NAMALWA (cell line): Measurements from ENCODE around the gene HES1.

Source experiments
- DNase-seq: peaks from one replicate; pipeline ENCODE4 v3.0.0-alpha.2; 2015; ENCODE audit warnings: low spot score

Gene HES1

DNA sequence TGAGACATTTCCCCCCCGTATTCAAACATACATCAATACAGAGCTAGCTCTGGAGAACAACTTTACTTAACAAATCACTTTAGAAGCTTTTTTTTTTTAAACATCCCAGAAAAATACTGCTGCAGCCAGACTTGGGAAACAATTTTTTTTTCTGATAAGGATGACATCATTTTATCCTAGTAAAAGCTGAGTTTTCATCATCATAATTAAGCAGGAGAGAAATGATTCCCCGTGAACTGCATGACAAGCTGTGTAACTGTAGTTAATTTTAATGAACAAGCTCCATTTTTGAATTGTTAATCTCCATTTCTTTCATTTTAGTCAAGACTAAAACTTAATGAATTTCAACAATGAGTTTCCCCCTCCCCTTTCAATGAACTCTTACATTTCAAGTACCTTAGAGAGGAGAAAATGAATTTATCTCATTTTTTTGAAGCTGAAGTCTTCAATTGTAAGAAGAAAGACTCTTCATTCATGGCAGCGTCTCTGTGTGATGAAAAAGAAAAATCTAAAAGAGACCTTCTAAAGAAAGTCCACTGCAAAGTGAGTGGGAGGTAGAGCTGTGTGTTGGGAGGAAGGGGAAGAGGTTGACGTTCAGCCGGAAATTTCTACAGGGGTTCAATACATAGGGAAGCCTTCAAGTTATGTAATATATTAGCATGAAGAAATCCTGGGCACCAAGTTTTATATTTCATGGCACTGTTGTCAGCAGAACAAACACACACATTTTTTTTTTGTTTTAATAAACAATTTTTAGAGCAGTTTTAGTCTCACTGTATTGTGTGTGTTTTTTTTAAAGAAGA is 31.7 kb downstream of the HES1 start:
- DNase-seq, result no peak

DNA sequence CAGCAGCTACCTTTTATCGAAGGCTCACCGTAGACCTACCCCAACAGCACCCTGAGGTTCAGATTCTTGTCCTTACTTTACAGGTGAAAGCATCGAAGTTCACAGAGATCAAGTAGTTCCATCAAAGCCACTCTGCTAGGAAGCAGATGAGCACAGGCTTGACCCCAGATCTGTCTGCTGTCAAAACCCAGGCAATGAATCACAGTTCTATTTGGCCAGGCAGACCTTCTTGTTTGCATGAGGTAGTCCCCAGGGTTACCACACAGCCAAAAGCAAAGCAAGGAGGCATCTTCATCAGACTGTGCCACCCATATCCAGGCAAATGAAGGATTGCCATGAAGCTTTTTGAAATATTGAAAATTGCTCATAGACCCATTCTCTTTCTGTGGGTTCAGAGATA is 33.0 kb downstream of the HES1 start:
- DNase-seq, result no peak

DNA sequence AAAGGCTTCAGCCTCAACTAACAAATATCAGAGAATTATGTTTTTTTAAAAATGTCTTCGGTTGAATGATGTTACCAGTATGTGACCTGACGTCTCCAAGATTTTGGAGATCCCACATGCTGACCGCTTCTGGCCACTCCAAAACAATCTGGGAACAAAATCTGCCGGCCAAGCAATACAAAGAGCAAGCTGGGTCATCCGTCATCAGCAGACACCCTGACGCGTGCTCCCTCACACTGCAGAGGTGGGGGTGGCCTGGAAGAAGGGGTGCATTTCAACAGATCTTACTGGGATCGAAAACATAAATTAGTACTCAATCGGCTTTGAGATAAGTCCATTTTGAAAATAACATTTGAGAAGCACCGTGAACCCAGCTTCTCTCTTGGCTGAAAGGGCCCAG is 33.6 kb downstream of the HES1 start:
- no peak for DNase-seq

DNA sequence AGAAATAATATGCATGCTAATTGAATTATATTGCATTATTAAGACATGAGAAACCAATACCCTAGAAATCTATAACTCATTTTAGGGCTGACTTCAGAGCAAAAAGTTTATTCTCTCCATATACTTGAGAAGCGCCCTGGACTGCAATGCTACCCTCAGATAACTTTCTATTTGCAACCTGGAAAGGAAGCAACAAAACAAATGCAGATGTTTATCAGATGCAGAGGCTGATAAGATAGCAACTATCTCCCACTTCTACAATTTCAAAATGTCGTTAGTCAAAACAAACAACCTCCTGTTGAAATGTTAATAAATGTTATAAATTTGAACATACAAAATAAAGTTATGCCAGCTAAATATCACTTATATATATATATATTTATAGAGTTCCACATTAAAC is 34.8 kb downstream of the HES1 start:
- no peak for DNase-seq

DNA sequence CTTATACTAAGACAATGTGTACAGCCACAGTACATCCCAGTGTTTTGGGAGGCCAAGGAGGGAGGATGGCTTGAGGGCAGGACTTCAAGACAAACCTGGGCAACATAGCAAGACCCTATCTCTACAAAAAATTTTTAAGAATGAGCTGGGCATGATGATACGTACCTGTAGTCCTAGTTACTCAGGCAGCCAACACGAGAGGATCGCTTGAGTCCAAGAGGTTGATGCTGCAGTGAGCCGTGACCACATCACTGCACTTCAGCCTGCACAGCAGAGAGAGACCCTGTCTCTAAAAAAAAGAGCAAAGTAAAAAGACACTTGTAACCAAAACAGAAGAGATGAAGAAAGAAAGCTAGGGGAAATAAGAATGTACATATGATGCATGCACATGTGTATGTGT is 38.5 kb downstream of the HES1 start:
- no peak for DNase-seq

DNA sequence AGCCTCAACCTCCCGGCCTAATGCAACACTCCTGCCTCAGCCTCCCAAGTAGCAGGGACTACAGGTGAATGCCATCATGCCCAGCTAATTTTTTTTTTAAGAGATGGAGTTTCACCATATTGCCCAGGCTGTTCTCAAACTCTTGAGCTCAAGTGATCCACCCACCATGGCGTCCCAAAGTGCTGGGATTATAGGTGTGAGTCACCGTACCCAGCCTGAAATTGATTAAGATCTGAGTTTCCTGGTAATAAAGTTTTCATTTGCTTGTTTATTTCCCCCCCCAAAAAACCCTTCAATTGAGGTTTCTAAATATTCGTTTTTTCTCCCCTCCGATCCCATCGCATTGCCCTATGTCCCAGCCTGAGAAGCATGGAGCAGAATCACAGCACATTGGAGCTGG is 39.0 kb downstream of the HES1 start:
- no peak for DNase-seq

DNA sequence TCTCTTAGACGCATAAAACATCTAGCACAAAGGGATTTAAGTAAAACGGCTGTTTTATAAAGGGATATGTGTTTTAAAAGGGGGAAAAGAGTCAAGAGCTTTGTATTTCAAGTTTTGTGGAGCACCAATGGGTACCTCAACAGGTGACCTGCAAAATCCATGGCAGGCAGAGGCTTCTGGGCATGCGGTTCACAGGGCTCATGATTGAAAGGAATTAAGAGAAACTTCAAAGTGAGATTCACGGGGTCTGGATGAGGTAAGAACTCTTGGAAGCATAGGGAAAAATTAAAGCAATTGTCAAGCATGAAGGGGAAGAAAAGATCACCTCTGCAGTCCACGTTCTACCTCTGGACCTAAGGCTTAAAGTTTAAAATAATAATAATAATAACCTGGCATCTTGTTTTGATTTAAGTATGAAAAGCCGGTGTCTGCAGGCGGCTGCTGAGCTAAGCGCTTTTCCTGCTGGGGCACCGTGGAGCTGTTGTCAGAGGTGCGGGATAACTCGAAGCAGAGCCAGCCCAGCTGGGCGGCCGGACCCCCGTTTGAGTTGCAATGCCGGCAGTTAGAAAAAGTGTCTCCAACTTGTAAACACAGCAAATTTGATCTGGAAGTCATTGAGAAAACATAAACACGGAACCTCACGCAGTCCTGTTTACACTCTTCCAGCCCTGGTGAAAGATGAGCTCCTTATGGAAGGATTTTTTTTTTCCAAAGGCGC is 40.5 kb downstream of the HES1 start:
- DNase-seq, result no peak

DNA sequence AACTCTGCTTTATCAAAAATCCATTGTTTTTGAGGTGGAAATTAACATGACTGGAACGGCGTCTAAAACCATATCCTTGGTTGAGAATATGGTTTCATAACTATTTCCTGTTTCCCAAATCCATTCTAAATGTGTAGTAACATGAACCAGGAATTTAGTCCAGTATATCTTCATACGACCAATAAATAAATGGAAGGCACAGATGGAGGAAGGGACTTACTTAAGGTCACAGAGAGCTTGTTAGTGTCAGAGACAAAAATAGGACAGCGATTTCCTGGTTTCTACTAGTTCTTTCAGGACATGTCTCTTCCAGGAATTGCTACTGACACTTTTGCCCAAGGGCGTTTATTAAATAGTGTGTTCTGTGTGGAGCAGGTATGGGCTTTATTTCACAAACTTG is 41.2 kb downstream of the HES1 start:
- DNase-seq, result no peak

DNA sequence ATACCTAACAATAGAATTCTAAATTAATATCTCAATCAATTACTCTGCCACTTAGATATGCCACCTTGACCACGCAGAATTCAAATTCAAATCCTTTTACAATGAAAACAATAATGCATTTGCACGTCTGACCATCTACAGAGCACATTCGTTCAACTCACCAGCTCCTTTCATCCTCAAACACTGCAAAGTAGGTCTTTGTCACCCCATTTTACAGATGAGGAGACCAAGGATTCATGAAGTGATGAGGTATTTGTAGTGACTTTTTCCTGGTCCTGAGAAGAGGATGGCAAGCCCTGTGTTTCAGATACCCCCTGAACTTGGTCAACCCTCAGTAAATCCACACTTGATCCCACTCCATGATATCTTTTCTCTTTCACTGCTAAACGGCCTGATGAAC is 42.2 kb downstream of the HES1 start:
- no peak for DNase-seq

DNA sequence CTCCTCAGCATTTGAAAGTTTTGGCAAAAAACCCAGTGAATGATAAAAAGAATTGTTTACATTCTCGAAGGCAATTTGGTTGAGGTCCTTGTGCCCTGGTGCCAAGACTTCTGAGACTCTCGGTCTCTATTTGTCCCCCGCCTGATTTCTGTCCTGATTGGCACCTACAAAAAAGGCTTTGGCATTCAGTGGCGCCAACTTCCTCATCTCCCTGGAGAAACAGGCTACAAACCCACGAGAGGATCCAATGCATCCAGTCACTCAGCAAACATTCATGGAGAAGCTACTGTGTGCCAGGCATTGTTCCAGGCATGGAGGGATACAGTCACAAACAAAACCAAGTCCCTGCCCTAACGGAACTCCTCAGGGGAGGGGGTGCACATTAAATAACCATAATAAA is 42.7 kb downstream of the HES1 start:
- no peak for DNase-seq

DNA sequence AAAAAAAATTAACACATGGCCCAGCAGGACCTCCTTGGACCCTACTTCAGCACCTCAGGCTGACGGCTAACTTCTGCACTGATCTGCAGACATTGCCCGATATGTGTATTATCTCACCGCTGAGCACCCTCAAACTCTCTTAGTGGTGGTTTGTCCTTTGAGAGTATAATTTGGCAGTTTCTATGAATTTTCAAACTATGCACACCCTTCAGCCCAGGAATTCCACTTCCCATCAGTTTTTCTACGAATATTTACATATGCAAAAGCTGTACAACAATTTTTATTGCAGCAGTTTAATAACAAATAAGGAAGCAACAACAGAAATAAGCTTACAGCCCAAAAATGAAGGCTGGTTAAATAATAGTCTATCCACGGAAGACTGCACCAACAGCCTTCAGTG is 44.6 kb downstream of the HES1 start:
- DNase-seq, result no peak

DNA sequence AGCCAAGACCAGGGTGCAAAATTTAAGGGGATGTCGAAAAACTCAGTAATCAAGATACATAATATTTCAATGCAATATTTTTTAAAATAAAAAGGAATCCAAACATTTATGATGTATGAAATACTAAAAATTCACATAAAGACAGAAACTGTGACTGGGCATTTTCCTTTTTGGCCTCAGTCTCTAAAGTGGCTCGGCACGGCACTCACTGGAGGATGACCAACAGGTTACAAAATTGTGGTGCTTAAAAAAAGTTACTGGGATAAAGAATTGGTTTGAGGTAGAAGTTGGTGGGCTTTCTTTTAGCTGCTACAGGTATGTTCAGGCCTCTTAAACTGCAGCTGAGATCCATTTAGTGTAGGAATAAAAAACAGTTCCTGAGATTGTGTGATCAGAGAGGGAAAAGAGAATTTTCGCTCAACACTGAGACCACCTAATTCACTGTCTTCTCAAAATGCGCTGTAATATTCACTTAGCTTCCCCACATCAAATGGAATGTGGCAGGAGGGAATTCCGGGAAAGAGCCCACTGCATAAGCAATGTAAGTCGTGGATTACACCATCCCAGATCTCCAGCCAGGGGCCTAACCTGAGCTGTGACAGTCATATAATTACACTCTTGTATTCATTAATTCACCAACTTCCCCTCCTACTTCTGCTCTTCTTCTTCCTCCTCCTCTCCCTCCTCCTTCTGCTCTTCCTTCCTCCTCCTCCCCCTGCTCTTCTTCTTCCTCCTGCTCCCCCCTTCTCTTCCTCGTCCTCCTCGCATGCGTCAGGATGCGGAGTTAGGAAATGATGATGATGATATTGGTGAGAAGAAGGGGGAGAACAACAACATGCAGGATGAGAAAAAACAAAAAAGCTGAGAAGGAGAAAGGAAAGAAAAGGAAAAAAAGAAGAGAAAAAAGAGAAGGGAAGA is 45.9 kb downstream of the HES1 start:
- no peak for DNase-seq

DNA sequence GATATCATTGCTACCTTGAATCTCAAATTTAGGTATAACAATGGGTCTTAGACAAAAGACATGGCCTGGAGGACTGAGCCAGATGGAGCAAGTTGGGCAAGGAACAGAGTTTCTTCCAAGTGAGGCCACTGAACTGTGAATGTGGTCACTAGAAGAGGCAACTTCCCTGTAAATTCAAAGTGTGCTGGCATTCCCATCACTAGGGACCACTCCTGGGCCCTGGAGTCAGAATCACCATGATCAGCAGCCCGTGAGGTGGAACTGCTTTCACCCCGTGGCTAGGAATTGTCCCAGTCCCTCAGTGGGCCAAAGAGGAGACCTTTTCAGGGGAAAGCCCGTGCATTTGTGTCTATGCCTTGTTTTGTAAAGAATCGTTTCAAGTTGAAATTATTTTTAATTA is 47.3 kb downstream of the HES1 start:
- DNase-seq, result no peak

DNA sequence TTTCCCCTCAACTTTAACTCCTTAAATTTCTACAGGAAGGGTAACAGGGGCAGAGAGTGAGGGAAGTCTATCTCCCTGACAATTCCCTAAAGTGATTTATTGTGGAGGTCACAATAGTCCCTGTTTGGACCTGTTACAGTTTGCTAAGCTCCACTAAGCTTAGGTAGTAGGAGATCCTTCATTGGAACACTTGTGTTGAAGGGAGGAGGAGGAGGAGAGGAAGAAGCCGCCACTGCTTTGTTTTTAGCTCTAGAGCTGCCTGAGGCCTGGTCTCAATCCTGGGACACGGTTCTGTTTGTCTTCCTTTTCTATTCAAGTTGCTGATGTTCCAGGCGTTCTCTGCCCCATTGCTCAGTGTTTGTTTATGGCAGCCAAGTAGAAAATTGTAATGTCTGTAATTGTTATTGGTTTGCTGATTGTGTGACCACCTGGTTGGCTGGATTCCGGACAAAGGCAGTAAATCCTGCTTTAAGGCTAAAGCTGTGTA is 48.4 kb downstream of the HES1 start:
- no peak for DNase-seq

DNA sequence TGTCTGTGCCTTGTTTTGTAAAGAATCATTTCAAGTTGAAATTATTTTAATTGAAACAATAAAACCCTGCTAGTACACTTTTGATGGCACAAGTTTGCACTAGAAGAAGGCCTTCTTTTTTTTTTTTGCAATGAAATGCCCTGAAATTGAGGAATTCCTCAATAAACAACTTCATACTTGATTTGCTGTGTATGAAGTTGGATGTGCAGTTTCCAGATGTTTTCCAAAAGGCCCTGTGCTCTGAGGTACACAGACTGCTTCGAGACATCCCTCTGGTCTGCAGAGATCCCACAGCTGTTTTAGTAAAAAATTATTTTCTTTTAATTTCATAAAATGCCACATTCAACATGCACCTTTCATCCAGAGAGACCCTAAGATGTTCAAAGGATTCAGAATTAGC is 48.9 kb downstream of the HES1 start:
- DNase-seq, result no peak

DNA sequence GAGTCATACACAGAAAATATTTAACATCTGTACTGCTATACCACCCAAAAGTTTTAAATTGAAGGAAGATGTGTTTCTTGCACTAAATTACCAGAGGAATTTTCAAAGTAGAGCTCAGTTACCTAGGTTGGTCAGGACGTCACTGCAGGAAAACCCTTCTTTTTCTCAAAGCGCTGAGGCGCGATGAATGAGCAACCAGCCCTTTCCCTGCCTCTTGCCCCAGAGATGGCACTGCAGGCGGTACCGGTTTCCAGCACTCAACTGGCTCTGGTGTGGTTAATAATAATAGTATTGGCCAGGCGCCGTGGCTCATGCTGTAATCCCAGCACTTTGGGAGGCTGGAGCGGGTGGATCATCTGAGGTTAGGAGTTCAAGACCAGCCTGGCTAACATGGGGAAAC is 49.3 kb downstream of the HES1 start:
- no peak for DNase-seq

DNA sequence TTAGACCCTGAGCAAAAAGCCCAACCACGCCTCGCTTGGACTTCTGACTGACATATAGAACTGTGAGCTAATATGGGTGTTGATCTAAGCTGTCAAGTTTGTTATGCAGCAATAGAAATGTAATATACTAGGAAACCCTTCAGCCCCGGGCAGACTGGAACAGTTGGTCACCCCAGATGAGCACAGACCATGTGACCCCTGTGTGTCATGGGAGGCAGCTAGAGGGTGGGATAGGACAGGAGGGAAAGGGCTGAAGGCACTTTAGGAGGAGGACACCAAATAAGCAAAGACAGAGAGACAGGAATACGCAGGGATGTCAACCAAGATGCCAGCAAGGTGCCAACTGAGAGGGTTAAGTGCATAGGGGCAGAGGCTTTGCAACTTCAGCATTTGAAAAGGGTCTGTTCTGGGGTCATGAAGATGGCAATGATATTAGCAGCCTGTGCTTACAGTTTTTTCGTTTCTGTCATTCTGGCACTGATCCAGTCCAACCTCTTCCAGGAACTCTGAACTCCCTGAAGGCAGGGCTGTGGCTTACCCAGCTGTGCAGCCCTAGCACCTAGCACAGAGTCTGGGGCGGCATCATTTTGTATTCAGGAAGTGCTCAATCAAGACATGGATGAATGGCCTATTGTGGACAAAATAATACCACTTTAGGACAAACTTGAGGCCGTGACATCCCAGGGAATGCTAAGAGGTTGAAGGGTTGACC is 51.4 kb downstream of the HES1 start:
- DNase-seq, result no peak
